H9 (cell line): ENCODE data around the gene C19orf85. TPM values are rescaled to one million over a fixed set of nuclear protein-coding genes. Genes with fewer than 3 reads are reported as not detected.

ENCODE experiments used
- DNase-seq: peaks from one replicate; pipeline ENCODE4 v3.0.0-alpha.2; 2017
- H2AFZ ChIP-seq: one replicate; pipeline ENCODE4 v1.6.1; 2013; ENCODE audit warnings: mild to moderate bottlenecking, low read length, control low read depth, moderate library complexity
- H2AK5ac ChIP-seq: 2 replicates; pipeline ENCODE4 v1.6.1; 2013; ENCODE audit warnings: low read length, control low read depth, mixed read lengths; ENCODE audit not compliant: insufficient read length
- H2BK120ac ChIP-seq: one replicate; pipeline ENCODE4 v1.6.1; 2013; ENCODE audit warnings: low read depth, mild to moderate bottlenecking, low read length, control low read depth, inconsistent platforms; ENCODE audit not compliant: poor library complexity, severe bottlenecking
- H2BK12ac ChIP-seq: 2 replicates; pipeline ENCODE4 v1.6.1; 2013; ENCODE audit warnings: low read length, control low read depth, mixed read lengths, low read depth; ENCODE audit not compliant: insufficient read length
- H2BK15ac ChIP-seq: 2 replicates; pipeline ENCODE4 v1.6.1; 2013; ENCODE audit warnings: low read depth, low read length, control low read depth
- H2BK20ac ChIP-seq: one replicate; pipeline ENCODE4 v1.6.1; 2013; ENCODE audit warnings: low read depth, mild to moderate bottlenecking, low read length, control low read depth, inconsistent platforms; ENCODE audit not compliant: poor library complexity, severe bottlenecking
- H2BK5ac ChIP-seq: 2 replicates; pipeline ENCODE4 v1.6.1; 2013; ENCODE audit warnings: low read length, control low read depth, mixed read lengths; ENCODE audit not compliant: insufficient read length
- H3K14ac ChIP-seq: 2 replicates; pipeline ENCODE4 v1.6.1; 2013; ENCODE audit warnings: low read length, control low read depth; ENCODE audit not compliant: insufficient read depth
- H3K18ac ChIP-seq: 2 replicates; pipeline ENCODE4 v1.6.1; 2013; ENCODE audit warnings: low read depth, mild to moderate bottlenecking, mixed read lengths, low read length, control low read depth; ENCODE audit not compliant: insufficient read length
- H3K23ac ChIP-seq: 2 replicates; pipeline ENCODE4 v1.6.1; 2013; ENCODE audit warnings: low read length, control low read depth, mixed read lengths, low read depth; ENCODE audit not compliant: insufficient read length
- H3K23me2 ChIP-seq: 2 replicates; pipeline ENCODE4 v1.6.1; 2013; ENCODE audit warnings: low read depth, mild to moderate bottlenecking, mixed read lengths, low read length, control low read depth; ENCODE audit not compliant: insufficient read length, poor library complexity, severe bottlenecking
- H3K27ac ChIP-seq: 2 replicates; pipeline ENCODE4 v1.5.1; 2013; ENCODE audit warnings: low read length, control low read depth, mixed read lengths, low read depth; ENCODE audit not compliant: insufficient read length
- H3K27me3 ChIP-seq: 2 replicates; pipeline ENCODE4 v1.6.1; 2013; ENCODE audit warnings: low read length, control low read depth, inconsistent platforms; ENCODE audit not compliant: insufficient read depth
- H3K4ac ChIP-seq: 2 replicates; pipeline ENCODE4 v1.6.1; 2013; ENCODE audit warnings: low read depth, mild to moderate bottlenecking, control low read depth, inconsistent platforms, low read length, moderate library complexity
- H3K4me1 ChIP-seq: 2 replicates; pipeline ENCODE4 v1.6.1; 2013; ENCODE audit warnings: low read length, control low read depth, inconsistent platforms; ENCODE audit not compliant: insufficient read depth
- H3K4me2 ChIP-seq: 2 replicates; pipeline ENCODE4 v1.6.1; 2013; ENCODE audit warnings: low read length, control low read depth, mixed read lengths; ENCODE audit not compliant: insufficient read length, insufficient read depth
- H3K56ac ChIP-seq: 2 replicates; pipeline ENCODE4 v1.6.1; 2013; ENCODE audit warnings: low read depth, mild to moderate bottlenecking, mixed read lengths, low read length, control low read depth; ENCODE audit not compliant: insufficient read length
- H3K79me1 ChIP-seq: 2 replicates; pipeline ENCODE4 v1.6.1; 2013; ENCODE audit warnings: low read depth, mild to moderate bottlenecking, moderate library complexity, low read length, control low read depth, inconsistent platforms; ENCODE audit not compliant: insufficient read depth, poor library complexity, severe bottlenecking
- H3K79me2 ChIP-seq: 2 replicates; pipeline ENCODE4 v1.6.1; 2013; ENCODE audit warnings: low read length, control low read depth, inconsistent platforms; ENCODE audit not compliant: insufficient read depth
- H3K9ac ChIP-seq: 2 replicates; pipeline ENCODE4 v1.6.1; 2013; ENCODE audit warnings: low read length, control low read depth, mixed read lengths; ENCODE audit not compliant: insufficient read length; ENCODE audit errors: extremely low read depth
- H3K9me3 ChIP-seq: one replicate; pipeline ENCODE4 v1.6.1; 2013; ENCODE audit warnings: low read depth, low read length, inconsistent platforms; ENCODE audit not compliant: control insufficient read depth
- H3T11ph ChIP-seq: one replicate; pipeline ENCODE4 v1.6.1; 2013; ENCODE audit warnings: mild to moderate bottlenecking, low read length, control low read depth, inconsistent platforms
- H4K20me1 ChIP-seq: one replicate; pipeline ENCODE4 v1.6.1; 2013; ENCODE audit not compliant: control insufficient read depth, insufficient read length, insufficient read depth
- H4K5ac ChIP-seq: 2 replicates; pipeline ENCODE4 v1.6.1; 2013; ENCODE audit warnings: low read depth, mild to moderate bottlenecking, mixed read lengths, low read length, control low read depth; ENCODE audit not compliant: insufficient read length
- H4K8ac ChIP-seq: replicated peaks from 2 replicates; pipeline ENCODE4 v1.6.1; 2013; ENCODE audit warnings: low read length, control low read depth, mixed read lengths, low read depth; ENCODE audit not compliant: insufficient read length
- H4K91ac ChIP-seq: 2 replicates; pipeline ENCODE4 v1.6.1; 2013; ENCODE audit warnings: low read depth, mild to moderate bottlenecking, moderate library complexity, mixed read lengths, low read length, control low read depth; ENCODE audit not compliant: insufficient read length
- H3K27ac Mint-ChIP-seq, 3 experiments: 2 replicates in 2 of 3; 3 replicates in 1 of 3; pipeline ENCODE4 v1.8.0; 2020 to 2021; ENCODE audit warnings: mixed read lengths in 3 of 3, mild to moderate bottlenecking in 1 of 3, moderate library complexity in 1 of 3
- H3K27me3 Mint-ChIP-seq: 2 replicates; pipeline ENCODE4 v1.8.0; 2021; ENCODE audit warnings: low read depth, mild to moderate bottlenecking, moderate library complexity, mixed read lengths
- H3K36me3 Mint-ChIP-seq, 3 experiments: 2 replicates in 2 of 3; 3 replicates in 1 of 3; pipeline ENCODE4 v1.8.0; 2020 to 2021; ENCODE audit warnings: low read depth in 3 of 3, mixed read lengths in 3 of 3; ENCODE audit not compliant: insufficient read depth in 1 of 3
- H3K4me1 Mint-ChIP-seq, 2 experiments: 2 replicates each; pipeline ENCODE4 v1.8.0; 2020; ENCODE audit warnings: mixed read lengths in 2 of 2
- H3K4me3 Mint-ChIP-seq, 2 experiments: 2 replicates in 1 of 2; 3 replicates in 1 of 2; pipeline ENCODE4 v1.8.0; 2020 to 2021; ENCODE audit warnings: mild to moderate bottlenecking in 2 of 2, mixed read lengths in 2 of 2, moderate library complexity in 1 of 2
- H3K9me3 Mint-ChIP-seq, 2 experiments: 2 replicates in 1 of 2; 3 replicates in 1 of 2; pipeline ENCODE4 v1.8.0; 2020; ENCODE audit warnings: mild to moderate bottlenecking in 2 of 2, mixed read lengths in 2 of 2, moderate library complexity in 1 of 2
- CTCF ChIP-seq: fragments of 200-600 bp; sonication (generic); conservative IDR thresholded peaks from 3 replicates; pipeline ENCODE4 v1.8.0; 2021; ENCODE audit warnings: antibody characterized with exemption, mild to moderate bottlenecking
- WGBS: extraction: QIAGEN DNeasy Blood & Tissue Kit; methylation state at CpG from one replicate; pipeline ENCODE4 v1.1.7; 2013; ENCODE audit warnings: missing lambda C conversion rate, low lambda C conversion rate, mixed read lengths; ENCODE audit not compliant: insufficient read length; ENCODE audit errors: extremely low coverage; 5-methylcytosine and 5-hydroxymethylcytosine counted together
- total RNA-seq: library from RNA; stranded (reverse); gene quantifications from 2 replicates; pipeline ENCODE4 v1.2.1, GENCODE V29; 2021

Gene C19orf85
- total RNA-seq, 1 experiment from 2014 or later: 1.2 TPM

- no peak overlapping the region for H3K23ac ChIP-seq
- H3K27ac ChIP-seq: no peak overlapping the region
- no peak for TF ChIP-seq CTCF
Measured at GRCh38 chr19:55490478-55491432, 26.2 kb upstream of the C19orf85 start.

More at GRCh38 chr19:55490478-55491432, 26.2 kb upstream of the C19orf85 start:
- Histone ChIP-seq H3T11ph (no peak overlapping the region), H3K79me1 (no peaks in the 10 kb centered on the region), H4K5ac (no peak overlapping the region), H4K20me1 (no peaks in the 10 kb centered on the region), H2AFZ (no peak overlapping the region), H3K9ac (no peak overlapping the region), H2BK20ac (no peak overlapping the region), H2BK15ac (no peak overlapping the region), H3K18ac (no peak overlapping the region), H4K91ac (no peak overlapping the region), H3K23me2 (peaks cover 8% of the 10 kb centered on the region), H3K27me3 (no peaks in the 10 kb centered on the region), H3K79me2 (no peaks in the 10 kb centered on the region), H3K4me1 (peaks cover 3% of the 10 kb centered on the region), H2BK120ac (no peak overlapping the region), H3K9me3 (no peaks in the 10 kb centered on the region), H4K8ac (no peak overlapping the region), H2AK5ac (no peak overlapping the region), H3K4ac (no peak overlapping the region), H3K4me2 (no peak overlapping the region), H3K14ac (no peak overlapping the region; the same call in 1 of the 2 replicates), H3K56ac (no peak overlapping the region), H2BK12ac (no peak overlapping the region), H2BK5ac (no peak overlapping the region)
- peaks cover 0 to 5% (median 0%) of the 10 kb centered on the region in 3 experiments; a peak in 3 of 7 replicates for H3K36me3 Mint-ChIP-seq
- WGBS: no CpG with 5 or more reads among the region's 52 CpGs
- no peaks in the 10 kb centered on the region for H3K9me3 Mint-ChIP-seq
- no peak for DNase-seq
- H3K4me3 Mint-ChIP-seq: no peak overlapping the region
- peaks cover 24 to 42% of the 10 kb centered on the region in 2 experiments for H3K4me1 Mint-ChIP-seq
- peaks cover 9% of the 10 kb centered on the region for H3K27me3 Mint-ChIP-seq
- no peak overlapping the region for H3K27ac Mint-ChIP-seq
